Gastrocnemius medialis (tissue), 4 donors: ENCODE data around the gene SEMA6C.

Source experiments
- CTCF ChIP-seq, 5 experiments: fragments of 450-650 bp in 3 of 5; fragments of 200-600 bp in 2 of 5; sonication (generic) in 2 of 5; IDR thresholded peaks in 4 of 5; conservative IDR thresholded peaks in 1 of 5; 1 replicate in 4 of 5; 2 replicates in 1 of 5; pipeline ENCODE4 v1.5.1; 2016 to 2019; ENCODE audit warnings: antibody characterized with exemption in 5 of 5, mild to moderate bottlenecking in 3 of 5, moderate library complexity in 3 of 5
- POLR2A ChIP-seq, 2 donors: fragments of 450-650 bp; IDR thresholded peaks; one replicate each; pipeline ENCODE4 v1.6.1; 2017; ENCODE audit warnings: antibody characterized with exemption in 2 of 2, mild to moderate bottlenecking in 2 of 2, moderate library complexity in 2 of 2

DNA sequence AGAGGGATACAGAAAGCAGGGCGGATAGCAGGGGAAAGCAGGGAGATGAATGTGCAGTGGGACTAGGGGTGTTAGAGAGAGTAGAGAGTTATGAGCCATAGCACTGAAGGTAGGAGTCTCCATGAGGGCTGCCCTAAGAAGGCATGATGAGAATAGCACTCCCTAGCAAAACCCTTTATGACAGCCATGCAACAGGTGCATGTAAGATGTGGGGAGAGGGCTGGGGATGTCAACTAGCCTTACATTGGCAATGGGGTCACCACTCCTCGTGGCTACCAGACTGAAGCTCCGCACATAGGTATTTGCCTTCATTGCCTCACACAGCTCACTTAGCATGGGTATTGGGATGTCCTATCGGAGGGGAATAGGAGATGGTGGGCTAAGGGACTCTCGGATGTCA, 24.8 kb upstream of the SEMA6C start:
- TF ChIP-seq CTCF (IDR thresholded peaks at IDR 0.05 in 4 of 5, conservative IDR thresholded peaks at IDR 0.05 in 1 of 5) (no peak), POLR2A (IDR thresholded peaks at IDR 0.05) (no peak)
